HEK293 (cell line): ENCODE data around the gene MPC1.
"Not testable (repeated sequence)": the region's sequence is repeated elsewhere in the genome, so short reads cannot be mapped to it uniquely, and the experiment has no call there.

ENCODE experiments used
- CTCF ChIA-PET: fragments of 350-600 bp; formaldehyde crosslinking; extraction: SDS; loops from one replicate; lab custom pipeline; 2021; ENCODE audit warnings: antibody characterized with exemption; lab: Yijun Ruan, JAX
- POLR2A ChIA-PET: fragments of 300-600 bp; formaldehyde crosslinking; extraction: SDS; loops from one replicate; lab custom pipeline; 2020; ENCODE audit warnings: antibody characterized with exemption, inconsistent platforms; lab: Yijun Ruan, JAX
- H3K27ac ChIP-seq: fragments of 200-500 bp; sonication (Bioruptor generic); 2 replicates; pipeline ENCODE4 v1.5.1; 2014; ENCODE audit warnings: low read depth, low read length, control low read depth, inconsistent platforms; ENCODE audit errors: extremely low read depth
- H3K36me3 ChIP-seq, 2 experiments: fragments of 200-500 bp in 1 of 2; sonication (Bioruptor generic) in 1 of 2; 1 replicate in 1 of 2; 2 replicates in 1 of 2; pipeline ENCODE4 v1.5.1; 2014 to 2017; ENCODE audit warnings: inconsistent platforms in 2 of 2, low read length in 2 of 2; ENCODE audit not compliant: control insufficient read depth in 2 of 2, insufficient read depth in 1 of 2
- H3K4me1 ChIP-seq: fragments of 200-500 bp; sonication (Bioruptor generic); 2 replicates; pipeline ENCODE4 v1.5.1; 2014; ENCODE audit warnings: mild to moderate bottlenecking, low read length, inconsistent platforms; ENCODE audit not compliant: control insufficient read depth, insufficient read depth
- H3K4me3 ChIP-seq: 2 replicates; pipeline ENCODE4 v1.5.1; 2011; ENCODE audit warnings: low read depth, mild to moderate bottlenecking, control low read depth, low read length, moderate library complexity
- H3K9me3 ChIP-seq: fragments of 200-500 bp; sonication (Bioruptor generic); 2 replicates; pipeline ENCODE4 v1.5.1; 2014; ENCODE audit warnings: low read depth, low read length, inconsistent platforms; ENCODE audit not compliant: control insufficient read depth, insufficient read depth
- GLI2 ChIP-seq: fragments of 450-650 bp; formaldehyde crosslinking; IDR thresholded peaks from 2 replicates; pipeline ENCODE4; 2017; ENCODE audit warnings: missing biosample characterization, missing genetic modification characterization, low read depth, borderline replicate concordance
- KLF8 ChIP-seq: fragments of 450-650 bp; formaldehyde crosslinking; IDR thresholded peaks from 2 replicates; pipeline ENCODE4 v1.5.1; 2016; ENCODE audit warnings: missing biosample characterization, missing genetic modification characterization
- MZF1 ChIP-seq: fragments of 450-650 bp; formaldehyde crosslinking; IDR thresholded peaks from 2 replicates; pipeline ENCODE4 v1.5.1; 2017; ENCODE audit warnings: missing biosample characterization, missing genetic modification characterization, borderline replicate concordance
- OSR2 ChIP-seq: fragments of 450-650 bp; formaldehyde crosslinking; IDR thresholded peaks from 2 replicates; pipeline ENCODE4 v1.5.1; 2016; ENCODE audit warnings: missing biosample characterization, missing genetic modification characterization
- SCRT1 ChIP-seq: fragments of 450-650 bp; formaldehyde crosslinking; IDR thresholded peaks from 2 replicates; pipeline ENCODE4 v1.5.1; 2016; ENCODE audit warnings: missing biosample characterization, missing genetic modification characterization, borderline replicate concordance
- SP7 ChIP-seq: fragments of 450-650 bp; formaldehyde crosslinking; IDR thresholded peaks from 2 replicates; pipeline ENCODE4 v1.5.1; 2016; ENCODE audit warnings: missing biosample characterization, missing genetic modification characterization
- ZBTB48 ChIP-seq: fragments of 450-650 bp; formaldehyde crosslinking; IDR thresholded peaks from 2 replicates; pipeline ENCODE4 v1.5.1; 2016; ENCODE audit warnings: missing biosample characterization, missing genetic modification characterization
- ZNF140 ChIP-seq: fragments of 450-650 bp; formaldehyde crosslinking; IDR thresholded peaks from 2 replicates; pipeline ENCODE4 v1.5.1; 2016; ENCODE audit warnings: missing biosample characterization, missing genetic modification characterization
- ZNF175 ChIP-seq: fragments of 450-650 bp; formaldehyde crosslinking; IDR thresholded peaks from 2 replicates; pipeline ENCODE4 v1.5.1; 2016; ENCODE audit warnings: missing biosample characterization, missing genetic modification characterization
- ZNF239 ChIP-seq: fragments of 450-650 bp; formaldehyde crosslinking; IDR thresholded peaks from 2 replicates; pipeline ENCODE4 v1.5.1; 2016; ENCODE audit warnings: missing biosample characterization, missing genetic modification characterization
- ZNF335 ChIP-seq: fragments of 450-650 bp; formaldehyde crosslinking; conservative IDR thresholded peaks from 2 replicates; pipeline ENCODE4 v1.5.1; 2016; ENCODE audit warnings: missing biosample characterization, missing genetic modification characterization
- ZNF747 ChIP-seq: fragments of 450-650 bp; formaldehyde crosslinking; IDR thresholded peaks from 2 replicates; pipeline ENCODE4 v1.5.1; 2016; ENCODE audit warnings: missing biosample characterization, missing genetic modification characterization
- ZSCAN23 ChIP-seq: fragments of 450-650 bp; formaldehyde crosslinking; IDR thresholded peaks from 2 replicates; pipeline ENCODE4 v1.5.1; 2016; ENCODE audit warnings: missing biosample characterization, missing genetic modification characterization
- TF ChIP-seq, protein P1 (sequence below): fragments of 450-650 bp; formaldehyde crosslinking; IDR thresholded peaks from 2 replicates; pipeline ENCODE4 v1.5.1; 2016; ENCODE audit warnings: missing biosample characterization, missing genetic modification characterization, borderline replicate concordance
- TF ChIP-seq, protein P2 (sequence below): IDR thresholded peaks from 2 replicates; pipeline ENCODE4 v1.6.1; 2011; ENCODE audit warnings: mild to moderate bottlenecking, low read depth, low read length, borderline replicate concordance

Gene MPC1

DNA sequence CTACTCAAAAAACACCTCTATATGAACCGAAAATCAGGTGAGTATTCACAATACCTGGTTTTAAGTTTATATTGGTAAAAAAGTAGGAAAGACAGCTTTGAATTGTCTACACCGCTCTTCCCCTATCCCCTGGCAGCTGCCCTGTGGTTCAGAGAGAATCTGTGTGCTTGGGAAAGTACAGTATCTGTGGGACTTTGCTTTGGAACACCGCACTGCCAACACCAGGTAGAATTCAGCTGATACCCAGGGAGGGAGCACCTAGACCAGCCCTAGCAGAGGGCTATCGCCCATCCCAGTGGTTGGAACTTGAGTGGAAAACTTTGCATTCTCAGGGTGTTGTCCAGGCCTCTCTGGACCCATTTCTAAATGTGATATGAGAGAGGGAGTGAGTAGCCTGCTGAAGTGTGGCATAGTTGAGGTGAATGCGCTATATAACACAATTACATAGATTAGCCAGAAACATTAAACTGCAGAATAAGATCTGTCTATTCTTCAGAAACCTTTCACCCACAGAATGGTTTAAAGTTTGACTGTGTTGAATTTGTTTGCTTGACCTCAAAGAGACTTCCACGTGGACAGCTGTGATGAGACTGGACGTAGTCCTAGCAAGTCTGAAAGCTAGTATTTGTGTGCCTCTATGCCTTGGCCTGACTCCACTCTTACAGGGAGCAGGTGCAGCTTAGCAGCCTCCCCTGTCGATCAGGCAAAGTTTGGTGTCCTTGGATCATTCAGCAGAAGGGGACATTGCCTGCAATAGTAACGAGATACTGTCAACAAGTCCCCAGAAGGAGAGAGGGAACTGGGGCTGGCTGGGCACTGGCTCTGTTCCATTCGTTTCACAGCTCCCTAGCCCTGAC, 11.5 kb upstream of the MPC1 start (continued):
- TF ChIP-seq OSR2 (tag by site-specific recombination), result no peak
- no peak for TF ChIP-seq SP7
- no peak for TF ChIP-seq ZNF747 (tag by site-specific recombination)
- no peak for TF ChIP-seq SCRT1
- no peak for TF ChIP-seq KLF8 (tag by site-specific recombination)
- TF ChIP-seq ZNF140, result no peak
- no peak for TF ChIP-seq MZF1

- Histone ChIP-seq H3K4me3 (no peak overlapping the region), H3K4me1 (no peaks in the 10 kb centered on the region), H3K27ac (no peak overlapping the region), H3K36me3 (no peaks in the 10 kb centered on the region), H3K9me3 (no peaks in the 10 kb centered on the region)
- no peak for TF ChIP-seq GLI2 (tag by site-specific recombination)
- POLR2A ChIA-PET, result no interaction called here
- CTCF ChIA-PET, result interaction anchor here (1.5 to 1.6 kb wide), 3 partner anchors 10 to 118 kb away, joined by 4 to 6 read pairs (median 5); no protein-coding TSS in a partner anchor
Observed at GRCh38 chr6:166393535-166393823, 10.7 kb upstream of the MPC1 start.

DNA sequence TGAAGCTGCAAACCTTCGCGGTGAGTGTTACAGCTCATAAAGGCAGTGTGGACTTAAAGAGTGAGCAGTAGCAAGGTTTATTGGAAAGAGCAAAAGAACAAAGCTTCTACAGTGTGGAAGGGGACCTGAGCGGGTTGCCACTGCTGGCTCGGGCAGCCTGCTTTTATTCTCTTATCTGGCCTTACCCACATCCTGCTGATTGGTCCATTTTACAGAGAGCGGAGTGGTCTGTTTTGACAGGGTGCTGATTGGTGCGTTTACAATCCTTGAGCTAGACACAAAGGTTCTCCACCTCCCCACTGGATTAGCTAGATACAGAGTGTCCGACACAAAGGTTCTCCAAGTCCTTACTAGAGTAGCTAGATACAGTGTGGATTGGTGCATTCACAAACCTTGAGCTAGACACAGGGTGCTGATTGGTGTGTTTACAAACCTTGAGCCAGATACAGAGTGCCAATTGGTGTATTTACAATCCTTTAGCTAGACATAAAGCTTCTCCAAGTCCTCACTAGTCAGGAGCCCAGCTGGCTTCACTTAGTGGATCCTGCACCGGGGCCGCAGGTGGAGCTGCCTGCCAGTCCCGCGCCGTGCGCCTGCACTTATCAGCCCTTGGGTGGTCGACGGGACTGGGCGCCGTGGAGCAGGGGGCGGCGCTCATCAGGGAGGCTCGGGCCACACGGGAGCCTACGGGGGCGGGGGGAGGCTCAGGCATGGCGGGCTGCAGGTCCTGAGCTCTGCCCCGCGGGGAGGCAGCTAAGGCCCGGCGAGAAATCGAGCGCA, 10.2 kb upstream of the MPC1 start:
- CTCF ChIA-PET, result interaction anchor here (0.7 to 2.0 kb wide), 6 partner anchors 8 to 181 kb away, joined by 3 to 12 read pairs (median 4); no protein-coding TSS in a partner anchor
- POLR2A ChIA-PET, H3K9me3 ChIP-seq: not testable (repeated sequence)

DNA sequence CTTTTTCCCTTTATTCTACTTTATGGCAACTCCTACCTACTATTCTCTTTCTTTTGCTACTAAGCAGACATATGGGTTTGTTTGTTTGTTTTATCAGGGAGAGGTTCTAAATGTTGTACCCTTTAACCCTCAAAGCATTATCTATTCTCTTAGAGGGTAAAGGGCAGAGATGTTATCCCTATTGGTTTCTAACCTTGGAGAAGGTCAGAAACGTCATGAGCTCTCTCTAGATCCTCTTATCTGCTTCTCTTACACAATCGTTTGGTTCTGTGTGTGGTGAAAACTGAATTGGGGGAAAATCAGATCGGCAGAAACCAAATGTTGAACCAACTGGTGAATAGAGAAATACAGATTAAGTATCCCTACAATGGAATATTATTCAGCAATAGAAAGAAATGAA, 6.4 kb upstream of the MPC1 start:
- CTCF ChIA-PET, result interaction anchor here (1.7 to 4.0 kb wide), 2 partner anchors 11 to 113 kb away, joined by 6 to 27 read pairs; no protein-coding TSS in a partner anchor
- no peaks in the 10 kb centered on the region for H3K36me3 ChIP-seq

More for the DNA sequence above, 10.2 kb upstream of the MPC1 start:
- H3K36me3 ChIP-seq, H3K27ac ChIP-seq, H3K4me1 ChIP-seq, H3K4me3 ChIP-seq: not testable (repeated sequence)

GRCh38 chr6:166388290-166389004, 5.7 kb upstream of the MPC1 start:
- Histone ChIP-seq H3K27ac (no peak overlapping the region), H3K9me3 (no peaks in the 10 kb centered on the region)
- POLR2A ChIA-PET, result interaction anchor here (1.5 kb wide), 1 partner anchor 7 kb away, joined by 3 read pairs; no protein-coding TSS in a partner anchor
- TF ChIP-seq ZSCAN23, result no peak
- TF ChIP-seq, protein P1, sequence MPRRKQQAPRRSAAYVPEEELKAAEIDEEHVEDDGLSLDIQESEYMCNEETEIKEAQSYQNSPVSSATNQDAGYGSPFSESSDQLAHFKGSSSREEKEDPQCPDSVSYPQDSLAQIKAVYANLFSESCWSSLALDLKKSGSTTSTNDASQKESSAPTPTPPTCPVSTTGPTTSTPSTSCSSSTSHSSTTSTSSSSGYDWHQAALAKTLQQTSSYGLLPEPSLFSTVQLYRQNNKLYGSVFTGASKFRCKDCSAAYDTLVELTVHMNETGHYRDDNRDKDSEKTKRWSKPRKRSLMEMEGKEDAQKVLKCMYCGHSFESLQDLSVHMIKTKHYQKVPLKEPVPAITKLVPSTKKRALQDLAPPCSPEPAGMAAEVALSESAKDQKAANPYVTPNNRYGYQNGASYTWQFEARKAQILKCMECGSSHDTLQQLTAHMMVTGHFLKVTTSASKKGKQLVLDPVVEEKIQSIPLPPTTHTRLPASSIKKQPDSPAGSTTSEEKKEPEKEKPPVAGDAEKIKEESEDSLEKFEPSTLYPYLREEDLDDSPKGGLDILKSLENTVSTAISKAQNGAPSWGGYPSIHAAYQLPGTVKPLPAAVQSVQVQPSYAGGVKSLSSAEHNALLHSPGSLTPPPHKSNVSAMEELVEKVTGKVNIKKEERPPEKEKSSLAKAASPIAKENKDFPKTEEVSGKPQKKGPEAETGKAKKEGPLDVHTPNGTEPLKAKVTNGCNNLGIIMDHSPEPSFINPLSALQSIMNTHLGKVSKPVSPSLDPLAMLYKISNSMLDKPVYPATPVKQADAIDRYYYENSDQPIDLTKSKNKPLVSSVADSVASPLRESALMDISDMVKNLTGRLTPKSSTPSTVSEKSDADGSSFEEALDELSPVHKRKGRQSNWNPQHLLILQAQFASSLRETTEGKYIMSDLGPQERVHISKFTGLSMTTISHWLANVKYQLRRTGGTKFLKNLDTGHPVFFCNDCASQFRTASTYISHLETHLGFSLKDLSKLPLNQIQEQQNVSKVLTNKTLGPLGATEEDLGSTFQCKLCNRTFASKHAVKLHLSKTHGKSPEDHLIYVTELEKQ (tag by site-specific recombination), result no peak

More for the DNA sequence above, 6.4 kb upstream of the MPC1 start:
- POLR2A ChIA-PET, result interaction anchor here (1.5 kb wide), 1 partner anchor 8 kb away, joined by 3 read pairs; no protein-coding TSS in a partner anchor
- TF ChIP-seq ZNF175 (tag by site-specific recombination), result no peak
- TF ChIP-seq, protein P2, sequence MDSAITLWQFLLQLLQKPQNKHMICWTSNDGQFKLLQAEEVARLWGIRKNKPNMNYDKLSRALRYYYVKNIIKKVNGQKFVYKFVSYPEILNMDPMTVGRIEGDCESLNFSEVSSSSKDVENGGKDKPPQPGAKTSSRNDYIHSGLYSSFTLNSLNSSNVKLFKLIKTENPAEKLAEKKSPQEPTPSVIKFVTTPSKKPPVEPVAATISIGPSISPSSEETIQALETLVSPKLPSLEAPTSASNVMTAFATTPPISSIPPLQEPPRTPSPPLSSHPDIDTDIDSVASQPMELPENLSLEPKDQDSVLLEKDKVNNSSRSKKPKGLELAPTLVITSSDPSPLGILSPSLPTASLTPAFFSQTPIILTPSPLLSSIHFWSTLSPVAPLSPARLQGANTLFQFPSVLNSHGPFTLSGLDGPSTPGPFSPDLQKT, result no peak
- no peak for TF ChIP-seq ZNF239 (tag by site-specific recombination)
- no peak for TF ChIP-seq ZNF335
- no peak for TF ChIP-seq ZBTB48 (tag by site-specific recombination)
- Histone ChIP-seq H3K9me3 (no peaks in the 10 kb centered on the region), H3K4me1 (no peaks in the 10 kb centered on the region), H3K27ac (no peak overlapping the region), H3K4me3 (no peak overlapping the region)

More at GRCh38 chr6:166388290-166389004, 5.7 kb upstream of the MPC1 start:
- H3K4me3 ChIP-seq, result no peak overlapping the region
- no peaks in the 10 kb centered on the region for H3K4me1 ChIP-seq
- no peaks in the 10 kb centered on the region for H3K36me3 ChIP-seq
- CTCF ChIA-PET, result interaction anchor here (1.7 to 4.0 kb wide), 2 partner anchors 12 to 113 kb away, joined by 6 to 27 read pairs; no protein-coding TSS in a partner anchor
